GM21515 (cell line): Measurements from ENCODE around the gene IFT27.
"Not testable (repeated sequence)": the region's sequence is repeated elsewhere in the genome, so short reads cannot be mapped to it uniquely, and the experiment has no call there.

Experiments
- ATAC-seq: cut with Tn5 transposase; IDR thresholded peaks from one replicate; pipeline ENCODE4 v1.9.1; 2021; ENCODE audit not compliant: unreplicated experiment

The IFT27 gene

GRCh38 chr22:36765943-36766450 is 9.9 kb downstream of the IFT27 start:
- ATAC-seq, result no peak

DNA sequence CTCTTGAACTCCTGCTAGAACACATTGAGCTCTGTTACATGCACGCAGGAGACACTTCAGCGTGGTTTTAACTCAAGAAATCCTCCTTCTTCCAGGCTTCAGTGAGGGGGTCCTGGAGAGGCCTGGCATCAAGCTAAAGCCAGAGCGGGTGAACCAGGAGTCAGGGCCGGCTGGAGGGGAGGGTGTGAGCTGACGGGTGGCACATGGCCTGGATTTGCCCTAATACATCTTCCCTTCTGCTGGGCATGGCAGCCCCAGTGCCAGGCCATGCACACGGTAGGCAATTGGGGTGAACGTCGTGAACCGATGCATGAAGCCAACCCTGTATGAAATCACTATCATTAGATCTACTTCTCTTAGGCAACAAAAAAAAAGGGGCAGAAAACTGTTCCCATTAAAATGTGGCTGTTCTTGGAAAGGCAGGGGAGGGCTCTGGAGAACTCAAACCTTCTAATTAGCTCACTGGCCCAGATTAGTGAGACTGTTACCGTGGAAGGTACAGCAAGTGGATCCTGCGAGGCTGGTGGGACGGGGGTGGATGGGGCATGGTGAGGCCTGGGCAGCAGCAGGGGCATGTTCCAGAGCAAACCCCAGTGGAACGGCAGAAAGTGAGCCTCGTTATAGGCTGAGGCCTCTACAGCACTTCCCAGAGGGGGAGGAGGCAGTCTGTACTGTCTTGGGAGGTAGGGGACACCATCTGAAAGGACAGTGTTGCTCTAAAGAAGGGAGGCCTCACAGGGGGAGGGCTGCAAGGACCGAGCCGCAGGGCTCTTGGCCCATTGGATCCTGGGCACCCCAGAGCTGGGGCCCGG is 10.6 kb downstream of the IFT27 start:
- no peak for ATAC-seq

DNA sequence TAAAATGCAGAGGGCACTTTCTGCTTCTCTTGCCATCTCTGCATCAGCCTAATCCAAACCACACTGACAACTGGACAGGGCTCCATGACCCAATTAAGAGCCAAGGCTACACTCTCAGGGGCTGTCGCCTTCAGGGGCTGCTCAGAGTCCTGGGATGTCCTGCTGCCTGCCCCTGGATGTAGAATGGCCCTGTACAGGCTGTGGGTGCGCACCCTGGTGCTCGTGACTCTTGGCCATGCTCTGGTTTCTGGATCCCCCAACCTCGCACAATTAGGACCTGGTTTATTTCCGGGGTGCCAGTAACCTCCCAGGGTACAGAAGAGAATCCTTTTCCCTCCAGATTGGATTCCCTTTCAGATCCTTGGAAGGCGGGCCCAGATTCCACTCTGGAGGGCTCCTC is 11.3 kb downstream of the IFT27 start:
- no peak for ATAC-seq

- ATAC-seq, result no peak
Measured at GRCh38 chr22:36764060-36764459, 11.9 kb downstream of the IFT27 start.

DNA sequence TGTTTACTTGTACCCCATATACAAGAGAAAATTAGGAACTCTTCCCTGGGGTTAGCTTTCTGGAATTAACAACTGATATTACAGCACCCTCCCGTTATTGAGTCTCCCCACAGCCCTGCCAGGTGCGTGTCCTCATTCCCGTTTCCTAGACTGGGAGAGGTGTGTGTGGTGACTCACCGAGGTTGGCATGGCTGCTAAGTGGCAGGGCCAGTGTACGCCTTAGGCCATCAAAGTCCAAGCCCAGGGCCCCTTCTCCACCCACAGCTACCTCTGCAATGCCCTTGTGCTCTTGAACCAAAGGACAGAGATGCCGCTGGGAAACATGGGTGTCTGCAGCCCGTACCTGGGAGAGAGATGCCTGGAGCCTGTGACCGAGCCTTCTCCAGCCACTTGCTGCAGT is 12.3 kb downstream of the IFT27 start:
- ATAC-seq, result no peak

DNA sequence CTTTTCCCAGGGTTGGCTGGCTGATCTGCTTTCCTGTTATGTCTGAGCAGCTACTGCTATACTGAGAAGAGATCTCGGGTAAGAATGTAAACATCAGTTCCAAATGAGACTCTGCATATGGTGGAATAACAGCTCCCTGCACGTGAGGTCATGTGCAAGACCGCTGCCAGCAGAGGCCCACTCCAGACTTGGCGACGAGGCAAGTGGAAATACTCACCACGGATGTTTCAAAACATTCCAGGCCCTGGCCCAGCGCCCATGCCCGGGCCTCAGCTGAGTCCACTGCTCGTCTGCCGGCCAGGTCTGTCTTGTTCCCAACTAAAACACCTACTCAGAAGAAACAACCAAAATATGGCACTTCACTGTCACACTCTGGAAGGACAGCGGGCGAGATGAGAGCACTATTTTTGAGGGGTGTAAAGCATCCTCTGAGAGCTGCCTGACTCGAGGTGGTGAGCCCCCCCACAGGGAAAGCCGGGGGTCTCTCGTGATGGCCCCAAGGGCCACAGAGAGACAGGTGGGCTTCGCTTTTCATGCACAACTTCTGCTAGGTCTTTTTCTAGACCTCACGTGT is 13.1 kb downstream of the IFT27 start:
- no peak for ATAC-seq

DNA sequence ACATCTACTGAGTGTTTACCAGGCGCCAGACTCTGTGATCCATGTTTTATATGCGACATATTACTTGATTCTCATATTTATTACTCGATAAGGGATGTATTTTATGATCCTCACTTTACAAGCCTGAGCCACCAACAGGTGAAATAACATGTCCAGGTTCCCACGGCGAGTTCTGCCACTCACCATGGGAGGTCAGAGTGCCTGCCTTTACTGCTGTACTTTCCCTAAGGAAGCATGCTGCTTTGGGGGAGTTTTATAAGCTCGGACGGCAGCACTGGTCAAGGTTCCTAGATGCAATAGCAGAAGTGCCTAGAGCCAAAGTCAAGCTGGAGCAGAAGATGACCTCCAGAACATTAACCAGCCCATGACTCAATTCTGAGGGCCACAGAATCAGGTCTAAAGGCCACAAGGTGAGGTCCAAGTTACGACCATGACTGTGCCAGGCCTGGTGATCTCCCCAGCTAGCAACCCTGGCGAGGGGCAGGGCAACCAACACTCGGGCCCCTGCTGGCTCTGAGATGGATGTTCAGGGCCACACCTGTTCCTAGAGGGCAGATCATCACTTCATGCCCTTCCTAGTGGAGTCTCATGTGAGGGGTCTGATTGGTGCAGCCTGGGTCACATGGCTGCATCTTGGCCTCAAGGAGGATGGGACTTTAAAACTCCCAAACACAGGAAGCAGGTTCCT is 14.2 kb downstream of the IFT27 start:
- ATAC-seq, result no peak

GRCh38 chr22:36760786-36761185 is 15.1 kb downstream of the IFT27 start:
- no peak for ATAC-seq

- ATAC-seq, result no peak
Measured at GRCh38 chr22:36759481-36760159, 16.3 kb downstream of the IFT27 start.

DNA sequence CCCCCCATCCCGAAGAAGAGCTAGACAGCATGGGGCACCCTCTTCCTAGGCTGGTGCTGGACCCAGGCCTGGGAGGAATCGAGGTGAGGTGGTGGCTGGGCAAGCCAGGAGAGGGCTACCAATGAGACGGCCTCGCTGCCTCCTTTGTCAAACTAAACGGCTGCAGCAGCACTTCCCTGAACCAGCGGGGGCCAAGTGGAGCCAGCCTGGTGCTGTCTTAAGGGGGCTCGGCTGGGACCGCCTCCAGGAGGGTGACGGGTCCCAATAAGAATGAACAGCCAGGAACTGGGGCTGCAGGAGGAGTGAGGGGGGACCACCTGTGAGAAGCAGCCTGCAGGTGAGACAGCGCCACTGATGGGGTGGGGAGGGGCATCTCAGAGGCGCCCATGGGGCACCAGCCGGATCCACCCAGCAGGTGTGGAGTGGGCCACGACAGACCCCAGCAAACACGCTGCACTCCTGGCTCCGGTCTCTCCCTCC is 17.1 kb downstream of the IFT27 start:
- ATAC-seq, result no peak

- no peak for ATAC-seq
Measured at GRCh38 chr22:36757668-36758211, 18.2 kb downstream of the IFT27 start.

DNA sequence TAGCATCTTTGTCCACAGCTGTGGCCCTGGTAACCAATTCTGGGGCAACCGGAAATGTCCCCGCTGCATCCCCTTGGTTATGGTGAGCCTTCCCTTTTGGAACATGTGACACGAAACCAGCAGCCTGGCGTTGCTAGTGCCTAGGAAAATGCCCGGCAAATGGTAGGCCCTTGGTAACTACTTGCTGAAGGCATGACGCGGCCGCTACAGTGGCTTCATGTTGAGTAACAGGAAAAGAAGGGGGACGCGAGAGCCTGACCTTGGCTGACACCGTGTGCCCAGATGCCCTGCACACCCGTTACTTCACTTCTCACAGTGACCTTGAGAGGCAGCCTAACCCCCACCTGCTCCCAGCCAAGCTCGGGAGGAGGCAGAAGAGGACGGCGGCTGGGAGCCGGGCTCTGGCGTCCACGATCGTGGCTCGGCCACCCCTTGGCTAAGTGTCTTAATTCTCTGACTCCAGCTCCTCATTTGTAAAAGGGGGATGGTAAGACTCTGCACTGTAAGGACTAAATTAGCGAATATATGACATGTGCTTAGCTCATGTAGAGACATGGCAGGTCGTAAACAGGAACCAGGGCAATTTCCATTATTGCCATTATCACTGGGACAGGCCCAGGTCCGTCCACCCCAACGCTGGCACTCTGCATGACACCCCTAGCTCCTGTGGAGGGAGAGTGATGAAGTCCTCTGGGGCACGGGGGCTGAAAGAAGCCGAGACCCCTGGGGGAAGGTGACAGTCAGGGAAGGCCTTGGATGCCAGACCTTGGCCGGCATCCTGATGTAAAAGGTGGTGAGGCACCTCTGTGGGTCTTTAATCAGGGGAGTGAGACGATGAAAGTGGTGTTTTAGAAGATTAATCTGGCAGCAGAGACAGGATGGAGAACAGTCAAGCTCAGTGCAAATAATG is 18.9 kb downstream of the IFT27 start:
- no peak for ATAC-seq

DNA sequence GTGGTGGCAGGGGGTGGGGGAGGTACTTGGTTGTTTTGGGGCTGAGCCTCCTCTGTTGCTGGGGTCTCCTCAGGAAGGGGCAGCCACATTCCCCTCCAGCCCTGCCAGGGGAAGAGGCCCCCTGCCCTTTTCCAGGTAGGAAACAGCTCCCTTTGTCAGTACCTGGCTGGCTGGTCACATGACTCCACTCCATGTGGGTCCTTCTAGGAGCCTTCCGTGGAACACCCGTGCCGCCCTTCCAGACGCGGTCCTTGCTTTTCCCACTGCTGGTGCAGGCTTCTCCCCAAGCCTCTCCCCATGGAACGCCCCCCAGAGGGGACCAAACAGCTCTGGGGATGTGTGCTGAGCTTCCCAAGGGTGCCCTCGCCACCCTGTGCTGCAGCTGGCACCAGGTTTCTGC is 19.9 kb downstream of the IFT27 start:
- no peak for ATAC-seq

- ATAC-seq, result no peak
Measured at GRCh38 chr22:36755316-36755715, 20.6 kb downstream of the IFT27 start.

GRCh38 chr22:36754881-36755280 is 21.0 kb downstream of the IFT27 start:
- ATAC-seq, result not testable (repeated sequence)

- no peak for ATAC-seq
Measured at GRCh38 chr22:36753916-36754315, 22.0 kb downstream of the IFT27 start.

DNA sequence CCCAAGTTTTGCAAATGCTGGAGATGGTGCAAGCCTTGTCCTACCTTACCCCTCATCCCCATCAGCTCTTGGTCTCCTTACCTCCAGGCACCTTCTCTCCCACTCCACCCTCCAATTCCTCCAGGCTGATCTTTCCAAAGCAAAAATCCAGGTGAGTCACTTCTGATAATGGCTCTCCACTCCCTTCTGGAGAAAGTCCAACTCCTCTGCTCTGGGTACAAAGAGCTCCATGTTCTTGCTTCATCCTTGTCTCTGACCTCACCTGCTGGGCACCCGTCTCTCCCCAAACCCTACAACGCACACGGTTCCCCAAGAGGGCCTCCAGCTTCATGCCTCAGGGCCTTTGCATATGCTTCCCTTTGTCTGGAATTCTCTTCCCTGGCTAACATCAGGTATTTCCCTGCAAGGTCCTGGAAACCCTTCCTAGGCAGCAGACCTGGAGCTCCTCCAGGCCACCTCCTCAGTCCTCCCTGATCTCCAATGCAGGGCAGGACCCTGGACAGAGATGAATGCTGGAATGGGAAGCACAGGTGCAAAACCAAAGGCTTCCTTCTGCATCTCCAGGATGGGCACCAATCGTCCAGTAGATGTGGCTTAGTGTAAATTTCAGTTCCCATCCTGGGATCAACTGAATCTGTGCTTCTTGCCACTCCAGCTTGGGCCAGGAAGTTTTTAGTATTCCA is 22.7 kb downstream of the IFT27 start:
- no peak for ATAC-seq

GRCh38 chr22:36746375-36746970 is 29.4 kb downstream of the IFT27 start:
- ATAC-seq, result no peak
